Endothelial cell of umbilical vein (primary cell): ENCODE measurements around the gene RABGGTB. TPM values are rescaled to one million over a fixed set of nuclear protein-coding genes. Genes with fewer than 3 reads are reported as not detected.

Experiments used
- BruUV-seq: library from RNA; stranded (reverse); fragments of 400-500 nt; replicated peaks from 2 replicates; lab custom pipeline; 2021; lab: Mats Ljungman, UMichigan
- CTCF ChIA-PET: fragments of 300-600, 350-600 bp; sonication (Branson Sonifier 250); formaldehyde crosslinking; loops from one replicate; lab custom pipeline; 2021; ENCODE audit warnings: antibody characterized with exemption, inconsistent platforms; lab: Charles Lee
- POLR2A ChIA-PET: fragments of 300-600, 350-600 bp; sonication (Branson Sonifier 250); formaldehyde crosslinking; loops from one replicate; lab custom pipeline; 2021; ENCODE audit warnings: antibody characterized with exemption, inconsistent platforms; lab: Charles Lee
- DNase-seq: peaks from one replicate; pipeline ENCODE4 v3.0.0-alpha.2; 2011; ENCODE audit warnings: low read depth, low spot score
- FAIRE-seq: peaks from 2 replicates; lab custom pipeline; 2011; peaks lifted over from hg19 to GRCh38; lab: Jason Lieb, UNC
- H2AFZ ChIP-seq: 2 replicates; pipeline ENCODE4 v1.6.0; 2012; ENCODE audit warnings: low read depth, low read length, control low read depth, inconsistent platforms
- H3K27ac ChIP-seq: 2 replicates; pipeline ENCODE4 v1.5.1; 2011; ENCODE audit warnings: low read depth, mild to moderate bottlenecking, control low read depth, low read length, moderate library complexity; ENCODE audit not compliant: insufficient read depth
- H3K27me3 ChIP-seq, 2 experiments: 2 replicates each; pipeline versions ENCODE4 v1.6.0 to v1.6.1; 2011; ENCODE audit warnings: low read length in 2 of 2, mixed read lengths in 1 of 2; ENCODE audit not compliant: control insufficient read depth in 2 of 2, insufficient read depth in 2 of 2
- H3K36me3 ChIP-seq, 2 experiments: 2 replicates in 1 of 2; 3 replicates in 1 of 2; pipeline ENCODE4 v1.5.1; 2011; ENCODE audit warnings: low read length in 2 of 2, mild to moderate bottlenecking in 1 of 2, moderate library complexity in 1 of 2; ENCODE audit not compliant: control insufficient read depth in 2 of 2, insufficient read depth in 2 of 2; ENCODE audit errors: extremely low read depth in 1 of 2
- H3K4me1 ChIP-seq: 3 replicates; pipeline ENCODE4 v1.5.1; 2011; ENCODE audit warnings: mild to moderate bottlenecking, low read length; ENCODE audit not compliant: control insufficient read depth, insufficient read depth; ENCODE audit errors: extremely low read depth
- H3K4me2 ChIP-seq: 2 replicates; pipeline ENCODE4 v1.6.1; 2011; ENCODE audit warnings: low read length, control low read depth, mixed read lengths; ENCODE audit not compliant: insufficient read depth
- H3K4me3 ChIP-seq, 3 experiments: fragments of 200-600 bp in 1 of 3; sonication (generic), shearing (Covaris generic) in 1 of 3; replicated peaks in 1 of 3; 2 replicates each; pipeline ENCODE4 v1.5.1; 2011 to 2016; ENCODE audit warnings: control low read depth in 3 of 3, low read length in 3 of 3, mild to moderate bottlenecking in 2 of 3, inconsistent platforms in 1 of 3, low read depth in 1 of 3, moderate library complexity in 1 of 3; ENCODE audit not compliant: insufficient read depth in 1 of 3
- H3K79me2 ChIP-seq: 2 replicates; pipeline ENCODE4 v1.6.0; 2012; ENCODE audit warnings: low read length, inconsistent platforms; ENCODE audit not compliant: control insufficient read depth, insufficient read depth
- H3K9ac ChIP-seq: replicated peaks from 2 replicates; pipeline ENCODE3; 2011; ENCODE audit warnings: low read length, control low read depth; ENCODE audit not compliant: insufficient read depth; ENCODE audit errors: extremely low read depth
- H3K9me1 ChIP-seq: replicated peaks from 3 replicates; pipeline ENCODE4 v1.6.0; 2011; ENCODE audit warnings: mild to moderate bottlenecking, low read length; ENCODE audit not compliant: control insufficient read depth, insufficient read depth; ENCODE audit errors: extremely low read depth
- H3K9me3 ChIP-seq: replicated peaks from 2 replicates; pipeline ENCODE4 v1.5.1; 2012; ENCODE audit warnings: low read length, inconsistent platforms; ENCODE audit not compliant: control insufficient read depth, insufficient read depth
- H4K20me1 ChIP-seq: replicated peaks from 2 replicates; pipeline ENCODE3; 2011; ENCODE audit warnings: mild to moderate bottlenecking, low read length; ENCODE audit not compliant: control insufficient read depth, insufficient read depth; ENCODE audit errors: extremely low read depth
- EZH2 ChIP-seq: IDR thresholded peaks from 2 replicates; pipeline ENCODE4 v1.6.1; 2012; ENCODE audit warnings: borderline replicate concordance, low read depth, mild to moderate bottlenecking, moderate library complexity, low read length, inconsistent platforms; ENCODE audit not compliant: severe bottlenecking
- FOS ChIP-seq: IDR thresholded peaks from 2 replicates; pipeline ENCODE4 v1.6.1; 2011; ENCODE audit warnings: mild to moderate bottlenecking, low read length, moderate library complexity, borderline replicate concordance; ENCODE audit not compliant: insufficient read depth
- GATA2 ChIP-seq: IDR thresholded peaks from 2 replicates; pipeline ENCODE4 v1.7.0; 2011; ENCODE audit warnings: low read depth, mild to moderate bottlenecking, moderate library complexity, mixed read lengths, low read length; ENCODE audit not compliant: insufficient read length, insufficient read depth
- JUN ChIP-seq: IDR thresholded peaks from 2 replicates; pipeline ENCODE4 v1.6.1; 2011; ENCODE audit warnings: borderline replicate concordance, low read depth; ENCODE audit not compliant: insufficient read length, insufficient read depth
- MYC ChIP-seq: IDR thresholded peaks from one replicate; pipeline ENCODE4 v1.6.1; 2011; ENCODE audit warnings: mild to moderate bottlenecking, low read depth, low read length
- POLR2A ChIP-seq: IDR thresholded peaks from 2 replicates; pipeline ENCODE4 v1.6.1; 2012; ENCODE audit warnings: low read depth, mild to moderate bottlenecking, control low read depth, low read length
- POLR2AphosphoS5 ChIP-seq: IDR thresholded peaks from 2 replicates; pipeline ENCODE4 v1.6.1; 2012; ENCODE audit warnings: low read depth, mild to moderate bottlenecking, control low read depth, low read length, moderate library complexity; ENCODE audit not compliant: insufficient read depth
- dilution Hi-C: fragments of 300-500 bp; cut with MboI; formaldehyde crosslinking; loops from one replicate; pipeline ENCODE4 v1.15.0; 2019; ENCODE audit warnings: low sequenced_read_pairs; ENCODE audit not compliant: extremely low pct_ligation_motif_present
- intact Hi-C: fragments of 100-400 bp; cut with micrococcal nuclease; formaldehyde crosslinking; loops from one replicate; pipeline ENCODE4 v1.10.0; 2022
- polyA plus RNA-seq, 4 experiments: library from polyadenylated mRNA; depleted of rRNA in 3 of 4; stranded (reverse) in 3 of 4; unstranded in 1 of 4; fragments of >200 nt; gene quantifications; 2 replicates each; pipeline versions ENCODE4 v1.2.1 to v1.2.3, GENCODE V29; 2011 to 2012; ENCODE audit warnings: missing spikeins in 1 of 4
- total RNA-seq: library from RNA; stranded (reverse); gene quantifications from 2 replicates; pipeline ENCODE4 v1.2.3, GENCODE V29; 2021
- TF ChIP-seq, protein P1 (sequence below): IDR thresholded peaks from 2 replicates; pipeline ENCODE4 v1.6.1; 2011; ENCODE audit not compliant: insufficient read depth, insufficient read length
- TF ChIP-seq, protein P2 (sequence below), 2 donors: IDR thresholded peaks; 1 replicate in 1 of 2; 2 replicates in 1 of 2; pipeline ENCODE4 v1.5.1; 2011; ENCODE audit warnings: low read length in 2 of 2, mild to moderate bottlenecking in 2 of 2, moderate library complexity in 2 of 2, control low read depth in 1 of 2, inconsistent platforms in 1 of 2, low read depth in 1 of 2; ENCODE audit not compliant: insufficient read depth in 1 of 2; ENCODE audit errors: extremely low read depth in 1 of 2

Gene RABGGTB
- total and polyA plus RNA-seq, 2 donors (not counting 3 experiments of a cell fraction or from before 2014, with no cell fraction given), result 78.2 to 114 TPM

DNA sequence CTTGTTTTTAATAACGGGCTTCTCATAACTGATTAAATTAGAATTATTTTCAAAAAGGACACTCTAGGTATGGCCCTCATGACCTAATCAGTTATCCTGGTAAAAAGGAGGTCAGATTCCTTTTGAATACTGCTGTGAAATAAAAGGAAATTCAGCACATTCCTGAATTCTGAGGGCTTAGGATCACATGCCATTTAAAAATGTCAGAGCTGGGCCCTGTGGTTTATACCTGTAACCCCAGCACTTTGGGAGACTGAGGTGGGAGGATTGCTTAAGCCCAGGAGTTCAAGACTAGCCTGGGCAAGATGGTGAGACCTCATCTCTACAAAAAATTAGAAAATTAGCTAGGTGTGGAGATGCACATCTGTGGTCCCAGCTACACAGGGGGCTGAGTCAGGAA lies 18.0 kb upstream of the RABGGTB start:
- DNase-seq (no peak), FAIRE-seq (no peak)
- Histone ChIP-seq H3K9me1 (no peaks in the 10 kb centered on the region), H3K27ac (no peak overlapping the region), H3K27me3 (no peaks in the 10 kb centered on the region), H3K9ac (no peak overlapping the region), H3K79me2 (no peaks in the 10 kb centered on the region), H3K4me2 (no peak overlapping the region), H3K4me3 (no peak overlapping the region), H3K9me3 (no peaks in the 10 kb centered on the region), H4K20me1 (no peaks in the 10 kb centered on the region), H2AFZ (no peak overlapping the region), H3K4me1 (peaks cover 14% of the 10 kb centered on the region), H3K36me3 (no peaks in the 10 kb centered on the region)
- CTCF ChIA-PET, result interaction anchor here (0.6 to 2.0 kb wide), 3 partner anchors 15 to 37 kb away, joined by 3 to 8 read pairs (median 3); partner anchors contain the start of gene RABGGTB
- TF ChIP-seq FOS (no peak), MYC (no peak), JUN (no peak), POLR2AphosphoS5 (no peak), GATA2 (no peak), EZH2 (no peak), POLR2A (no peak)
- TF ChIP-seq, protein P1, sequence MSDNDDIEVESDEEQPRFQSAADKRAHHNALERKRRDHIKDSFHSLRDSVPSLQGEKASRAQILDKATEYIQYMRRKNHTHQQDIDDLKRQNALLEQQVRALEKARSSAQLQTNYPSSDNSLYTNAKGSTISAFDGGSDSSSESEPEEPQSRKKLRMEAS, result no peak
- TF ChIP-seq, protein P2, sequence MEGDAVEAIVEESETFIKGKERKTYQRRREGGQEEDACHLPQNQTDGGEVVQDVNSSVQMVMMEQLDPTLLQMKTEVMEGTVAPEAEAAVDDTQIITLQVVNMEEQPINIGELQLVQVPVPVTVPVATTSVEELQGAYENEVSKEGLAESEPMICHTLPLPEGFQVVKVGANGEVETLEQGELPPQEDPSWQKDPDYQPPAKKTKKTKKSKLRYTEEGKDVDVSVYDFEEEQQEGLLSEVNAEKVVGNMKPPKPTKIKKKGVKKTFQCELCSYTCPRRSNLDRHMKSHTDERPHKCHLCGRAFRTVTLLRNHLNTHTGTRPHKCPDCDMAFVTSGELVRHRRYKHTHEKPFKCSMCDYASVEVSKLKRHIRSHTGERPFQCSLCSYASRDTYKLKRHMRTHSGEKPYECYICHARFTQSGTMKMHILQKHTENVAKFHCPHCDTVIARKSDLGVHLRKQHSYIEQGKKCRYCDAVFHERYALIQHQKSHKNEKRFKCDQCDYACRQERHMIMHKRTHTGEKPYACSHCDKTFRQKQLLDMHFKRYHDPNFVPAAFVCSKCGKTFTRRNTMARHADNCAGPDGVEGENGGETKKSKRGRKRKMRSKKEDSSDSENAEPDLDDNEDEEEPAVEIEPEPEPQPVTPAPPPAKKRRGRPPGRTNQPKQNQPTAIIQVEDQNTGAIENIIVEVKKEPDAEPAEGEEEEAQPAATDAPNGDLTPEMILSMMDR (IDR thresholded peaks at IDR 0.05; ENCODE audit: extremely low read depth in 1 of 2, insufficient read depth in 1 of 2, low read depth in 1 of 2, low read length in 2 of 2), result no peak
- intact Hi-C loops, result no loop called here
- BruUV-seq, result no TSS peak
- POLR2A ChIA-PET, result no interaction called here
- dilution Hi-C loops, result no loop called here
